ENCODE measurements around the gene MGAT4B.
A peak's percentile ranks its signal among the peaks of the same experiment; 100 is the strongest.

The MGAT4B gene

DNA sequence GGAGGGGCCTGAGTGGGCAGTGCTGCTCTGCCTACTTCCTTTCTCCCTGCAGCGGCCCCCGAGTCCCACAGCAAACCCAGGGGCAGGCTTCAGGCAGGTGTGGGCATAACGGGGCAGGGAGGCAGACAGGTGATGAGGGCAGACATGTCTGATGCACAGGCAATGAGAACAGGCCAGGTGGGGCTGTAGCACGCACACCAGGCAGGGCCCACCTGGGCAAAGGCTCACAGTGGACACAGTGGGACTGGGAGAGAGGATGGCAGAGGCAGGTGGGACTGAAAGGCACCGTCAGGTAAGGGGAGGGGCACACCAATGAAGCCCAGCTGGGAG lies 7.1 kb downstream of the MGAT4B start:
- H3K36me3 ChIP-seq (ENCODE audit: control insufficient read depth, insufficient read depth, low read length) = peaks cover 3% of the 10 kb centered on the region
- no CpG with 5 or more reads among the region's 5 CpGs for WGBS (ENCODE audit: extremely low coverage, insufficient coverage, low lambda C conversion rate)
- no peak overlapping the region for H3K18ac ChIP-seq (ENCODE audit: low read length)

DNA sequence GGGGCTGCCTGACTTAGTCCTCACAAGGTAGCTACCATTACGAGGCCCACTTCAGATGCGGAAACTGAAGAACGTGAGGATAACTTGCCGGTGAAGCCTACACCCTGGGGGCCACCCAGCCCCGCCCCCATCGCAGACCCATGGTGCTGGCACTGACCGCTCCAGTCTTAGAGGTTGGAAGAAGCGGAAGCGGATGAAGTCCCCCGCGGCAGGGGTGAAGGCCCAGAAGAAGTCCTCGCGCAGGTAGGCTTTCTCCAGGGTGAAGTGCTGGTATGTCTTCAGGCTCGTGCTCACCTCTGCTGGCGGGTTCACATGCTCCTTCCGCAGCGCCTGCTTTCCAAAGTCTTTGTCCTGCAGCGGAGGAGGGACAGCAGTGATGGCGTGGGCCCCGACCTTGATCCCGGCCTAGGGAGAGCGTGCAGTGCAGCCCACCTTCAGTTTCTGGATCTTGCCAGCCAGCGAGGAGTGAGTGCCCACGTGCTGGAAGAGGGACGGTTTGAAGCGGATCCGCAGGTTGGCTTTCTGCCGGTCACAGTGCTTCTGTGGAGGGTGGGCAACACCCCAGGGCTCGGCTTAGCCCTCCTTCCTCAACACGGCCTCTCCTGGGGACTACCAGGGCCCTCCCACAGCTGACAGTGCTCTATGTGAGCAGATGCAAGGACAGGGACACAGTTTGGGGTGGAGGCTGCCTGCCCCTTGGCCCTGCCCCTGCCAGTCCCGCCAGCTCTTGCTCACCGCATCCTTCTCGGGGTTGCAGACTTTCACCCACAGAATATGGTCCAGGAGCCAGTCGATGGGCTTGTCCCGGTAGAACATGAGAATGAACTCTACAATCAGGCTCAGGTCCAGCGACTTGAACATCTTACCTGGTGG lies 7.7 kb downstream of the MGAT4B start:
- H3K4ac ChIP-seq (ENCODE audit: low read depth, low read length) = no peak overlapping the region
- H2AK5ac ChIP-seq (ENCODE audit: low read length) = no peak overlapping the region
- no peaks in the 10 kb centered on the region for H3K4me1 ChIP-seq (ENCODE audit: control insufficient read depth, low read depth, low read length)
- H2BK5ac ChIP-seq (ENCODE audit: low read length) = no peak overlapping the region
- H3K9ac ChIP-seq (ENCODE audit: low read length) = no peak overlapping the region
- no peaks in the 10 kb centered on the region for H3K79me1 ChIP-seq (ENCODE audit: low read length)
- H3K27me3 ChIP-seq (ENCODE audit: insufficient read depth, low read length, poor library complexity) = no peaks in the 10 kb centered on the region
- DNase-seq = no peak
- H4K5ac ChIP-seq (ENCODE audit: low read length) = no peak overlapping the region
- H3K23ac ChIP-seq (ENCODE audit: low read length) = no peak overlapping the region
- H3K79me2 ChIP-seq (ENCODE audit: control insufficient read depth, insufficient read depth, low read length) = no peaks in the 10 kb centered on the region
- H3K18ac ChIP-seq (ENCODE audit: low read length) = no peak overlapping the region
- no peak overlapping the region for H3K4me3 ChIP-seq (ENCODE audit: low read length)
- no peak overlapping the region for H4K8ac ChIP-seq (ENCODE audit: low read depth, low read length)
- H3K56ac ChIP-seq (ENCODE audit: low read length) = no peak overlapping the region
- H3K27ac ChIP-seq (ENCODE audit: low read depth, low read length) = no peak overlapping the region
- peaks cover 3% of the 10 kb centered on the region for H3K36me3 ChIP-seq (ENCODE audit: control insufficient read depth, insufficient read depth, low read length)
- H3K4me2 ChIP-seq (ENCODE audit: low read length) = no peak overlapping the region
- H2BK15ac ChIP-seq (replicated peaks; ENCODE audit: low read depth) = no peak overlapping the region
- H2BK120ac ChIP-seq (ENCODE audit: low read depth, low read length) = no peak overlapping the region
- no CpG with 5 or more reads among the region's 36 CpGs for WGBS (ENCODE audit: extremely low coverage, insufficient coverage, low lambda C conversion rate)

More for the DNA sequence above, 7.1 kb downstream of the MGAT4B start:
- Histone ChIP-seq H2BK15ac (replicated peaks; ENCODE audit: low read depth) (no peak overlapping the region), H3K79me1 (ENCODE audit: low read length) (no peaks in the 10 kb centered on the region), H2AK5ac (ENCODE audit: low read length) (no peak overlapping the region), H3K4me1 (ENCODE audit: control insufficient read depth, low read depth, low read length) (no peaks in the 10 kb centered on the region), H3K4ac (ENCODE audit: low read depth, low read length) (no peak overlapping the region), H2BK5ac (ENCODE audit: low read length) (no peak overlapping the region), H3K4me2 (ENCODE audit: low read length) (no peak overlapping the region), H3K23ac (ENCODE audit: low read length) (no peak overlapping the region), H3K79me2 (ENCODE audit: control insufficient read depth, insufficient read depth, low read length) (no peaks in the 10 kb centered on the region), H3K56ac (ENCODE audit: low read length) (no peak overlapping the region), H2BK120ac (ENCODE audit: low read depth, low read length) (no peak overlapping the region), H3K27me3 (ENCODE audit: insufficient read depth, low read length, poor library complexity) (no peaks in the 10 kb centered on the region), H3K9ac (ENCODE audit: low read length) (no peak overlapping the region), H4K8ac (ENCODE audit: low read depth, low read length) (no peak overlapping the region), H3K4me3 (ENCODE audit: low read length) (no peak overlapping the region), H3K27ac (ENCODE audit: low read depth, low read length) (no peak overlapping the region), H4K5ac (ENCODE audit: low read length) (no peak overlapping the region)
- no peak for DNase-seq

DNA sequence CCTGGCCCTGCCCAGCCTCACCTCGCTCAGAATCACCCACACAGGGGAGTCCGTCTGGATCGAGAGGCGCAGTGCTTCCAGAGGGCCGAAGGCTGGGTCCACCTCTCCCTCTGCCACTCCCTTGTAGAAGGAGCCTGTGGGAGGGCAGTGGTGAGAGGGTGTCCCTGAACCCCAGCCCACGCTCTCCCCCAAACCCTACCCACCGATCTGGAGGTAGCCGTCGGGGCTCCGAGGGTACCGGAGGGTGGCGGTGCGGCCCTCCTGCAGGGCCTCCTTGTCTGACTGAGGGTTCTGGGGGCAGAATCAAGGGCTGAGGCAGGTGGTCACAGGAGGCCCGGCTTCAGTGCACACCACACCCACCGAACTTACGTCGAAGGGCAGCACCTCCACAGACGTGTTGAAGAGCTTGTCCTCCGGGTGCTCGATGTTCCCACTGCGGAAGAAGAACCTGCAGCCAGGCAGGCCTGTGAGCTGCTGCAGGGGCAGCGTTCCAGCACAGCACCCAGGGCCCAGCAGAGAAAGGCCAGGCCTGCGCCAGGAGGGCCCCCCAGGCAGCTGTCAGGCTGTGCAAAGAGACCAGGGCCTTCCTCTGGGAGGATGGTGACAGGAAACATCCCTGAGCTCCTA lies 8.4 kb downstream of the MGAT4B start:
- WGBS (ENCODE audit: extremely low coverage, insufficient coverage, low lambda C conversion rate) = no CpG with 5 or more reads among the region's 23 CpGs
- H3K4me3 ChIP-seq (ENCODE audit: low read length) = no peak overlapping the region

DNA sequence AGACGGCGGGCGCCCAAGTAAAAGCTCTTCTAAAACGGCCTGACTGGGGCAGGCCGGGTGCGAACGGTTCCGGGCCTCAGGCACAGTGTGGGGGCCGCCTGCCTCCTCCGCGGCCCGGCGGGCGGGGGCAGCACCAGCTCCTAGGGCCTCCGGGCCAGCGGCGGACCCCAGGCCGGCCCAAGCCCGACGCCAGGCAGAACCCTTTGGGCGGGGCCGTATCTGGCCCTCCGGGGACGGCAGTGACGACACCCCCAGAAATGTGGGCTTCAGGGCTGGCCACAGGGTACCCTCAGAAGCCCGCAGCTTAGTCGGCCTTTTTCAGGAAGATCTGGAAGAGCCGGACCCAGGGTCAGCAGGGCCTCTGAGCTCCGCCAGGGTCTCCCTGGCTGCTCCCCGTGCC lies 8.9 kb downstream of the MGAT4B start:
- Histone ChIP-seq H3K9ac (ENCODE audit: low read length) (no peak overlapping the region), H3K79me1 (ENCODE audit: low read length) (no peaks in the 10 kb centered on the region), H3K56ac (ENCODE audit: low read length) (no peak overlapping the region), H3K27ac (ENCODE audit: low read depth, low read length) (no peak overlapping the region), H3K18ac (ENCODE audit: low read length) (no peak overlapping the region), H3K4me1 (ENCODE audit: control insufficient read depth, low read depth, low read length) (no peaks in the 10 kb centered on the region), H3K36me3 (ENCODE audit: control insufficient read depth, insufficient read depth, low read length) (peaks cover 3% of the 10 kb centered on the region), H3K4me3 (ENCODE audit: low read length) (no peak overlapping the region), H2BK5ac (ENCODE audit: low read length) (no peak overlapping the region), H4K5ac (ENCODE audit: low read length) (no peak overlapping the region), H4K8ac (ENCODE audit: low read depth, low read length) (no peak overlapping the region), H3K23ac (ENCODE audit: low read length) (no peak overlapping the region), H2BK15ac (replicated peaks; ENCODE audit: low read depth) (no peak overlapping the region), H2AK5ac (ENCODE audit: low read length) (no peak overlapping the region), H3K27me3 (ENCODE audit: insufficient read depth, low read length, poor library complexity) (no peaks in the 10 kb centered on the region), H2BK120ac (ENCODE audit: low read depth, low read length) (no peak overlapping the region), H3K4ac (ENCODE audit: low read depth, low read length) (no peak overlapping the region), H3K4me2 (ENCODE audit: low read length) (no peak overlapping the region), H3K79me2 (ENCODE audit: control insufficient read depth, insufficient read depth, low read length) (no peaks in the 10 kb centered on the region)
- no CpG with 5 or more reads among the region's 30 CpGs for WGBS (ENCODE audit: extremely low coverage, insufficient coverage, low lambda C conversion rate)
- no peak for DNase-seq

More for the DNA sequence above, 8.4 kb downstream of the MGAT4B start:
- Histone ChIP-seq H3K4me2 (ENCODE audit: low read length) (no peak overlapping the region), H3K79me1 (ENCODE audit: low read length) (no peaks in the 10 kb centered on the region), H3K27ac (ENCODE audit: low read depth, low read length) (no peak overlapping the region), H3K4ac (ENCODE audit: low read depth, low read length) (no peak overlapping the region), H3K18ac (ENCODE audit: low read length) (no peak overlapping the region), H3K27me3 (ENCODE audit: insufficient read depth, low read length, poor library complexity) (no peaks in the 10 kb centered on the region), H3K9ac (ENCODE audit: low read length) (no peak overlapping the region), H4K8ac (ENCODE audit: low read depth, low read length) (no peak overlapping the region), H2BK15ac (replicated peaks; ENCODE audit: low read depth) (no peak overlapping the region), H2BK5ac (ENCODE audit: low read length) (no peak overlapping the region), H3K79me2 (ENCODE audit: control insufficient read depth, insufficient read depth, low read length) (no peaks in the 10 kb centered on the region), H4K5ac (ENCODE audit: low read length) (no peak overlapping the region), H3K4me1 (ENCODE audit: control insufficient read depth, low read depth, low read length) (no peaks in the 10 kb centered on the region), H2BK120ac (ENCODE audit: low read depth, low read length) (no peak overlapping the region), H2AK5ac (ENCODE audit: low read length) (no peak overlapping the region), H3K36me3 (ENCODE audit: control insufficient read depth, insufficient read depth, low read length) (peaks cover 3% of the 10 kb centered on the region), H3K56ac (ENCODE audit: low read length) (no peak overlapping the region), H3K23ac (ENCODE audit: low read length) (no peak overlapping the region)
- DNase-seq = no peak

DNA sequence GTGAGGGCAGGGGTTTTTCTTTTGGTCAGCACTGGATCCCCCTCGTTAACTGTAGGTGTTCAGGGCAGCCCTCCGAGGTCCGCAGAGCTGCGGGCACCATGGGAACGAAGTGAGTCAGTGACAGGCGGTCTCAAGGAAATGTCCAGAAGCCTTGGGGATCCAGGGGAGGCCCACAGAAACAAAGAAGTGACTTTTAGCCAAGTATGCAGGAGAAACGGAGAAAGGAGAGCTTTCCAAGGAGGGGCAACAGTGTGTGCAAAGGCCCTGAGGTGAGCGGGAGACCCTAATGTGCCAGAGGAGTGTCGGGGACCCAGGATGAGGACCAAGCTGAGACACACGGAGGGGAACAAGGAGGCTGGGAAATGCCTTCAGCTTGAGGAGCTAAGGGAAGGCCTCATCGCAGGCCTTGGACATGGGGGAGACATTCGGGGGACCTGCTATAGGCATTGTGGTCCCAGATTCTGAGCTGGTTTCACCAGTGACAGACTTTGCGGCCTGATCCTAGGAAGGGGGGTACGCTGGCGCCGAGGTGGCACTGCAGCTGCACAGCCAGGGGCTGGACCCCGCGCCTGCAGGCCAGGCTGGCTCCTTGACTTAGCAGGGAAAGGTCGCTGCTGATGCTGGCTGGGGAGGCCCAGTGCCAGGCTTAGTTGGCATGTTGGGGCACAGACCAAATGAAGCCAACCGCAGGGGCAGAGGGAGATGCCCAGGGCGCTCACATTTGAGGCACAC lies 9.6 kb downstream of the MGAT4B start:
- WGBS (ENCODE audit: extremely low coverage, insufficient coverage, low lambda C conversion rate) = no CpG with 5 or more reads among the region's 21 CpGs
- no peak for DNase-seq
- H3K79me2 ChIP-seq (ENCODE audit: control insufficient read depth, insufficient read depth, low read length) = no peaks in the 10 kb centered on the region
- H3K79me1 ChIP-seq (ENCODE audit: low read length) = no peaks in the 10 kb centered on the region
- H2BK5ac ChIP-seq (ENCODE audit: low read length) = no peak overlapping the region
- no peak overlapping the region for H3K4me3 ChIP-seq (ENCODE audit: low read length)
- H3K36me3 ChIP-seq (ENCODE audit: control insufficient read depth, insufficient read depth, low read length) = peaks cover 3% of the 10 kb centered on the region
- no peak overlapping the region for H2BK120ac ChIP-seq (ENCODE audit: low read depth, low read length)
- peak overlapping the region; percentile 61 for H3K4me2 ChIP-seq (ENCODE audit: low read length)
- H3K27me3 ChIP-seq (ENCODE audit: insufficient read depth, low read length, poor library complexity) = no peaks in the 10 kb centered on the region
- H3K23ac ChIP-seq (ENCODE audit: low read length) = no peak overlapping the region
- H3K4ac ChIP-seq (ENCODE audit: low read depth, low read length) = no peak overlapping the region
- H2BK15ac ChIP-seq (replicated peaks; ENCODE audit: low read depth) = no peak overlapping the region
- no peak overlapping the region for H3K27ac ChIP-seq (ENCODE audit: low read depth, low read length)
- no peak overlapping the region for H2AK5ac ChIP-seq (ENCODE audit: low read length)
- H3K18ac ChIP-seq (ENCODE audit: low read length) = no peak overlapping the region
- H4K8ac ChIP-seq (ENCODE audit: low read depth, low read length) = no peak overlapping the region
- H3K56ac ChIP-seq (ENCODE audit: low read length) = peak overlapping the region; percentile 85
- no peak overlapping the region for H4K5ac ChIP-seq (ENCODE audit: low read length)
- no peaks in the 10 kb centered on the region for H3K4me1 ChIP-seq (ENCODE audit: control insufficient read depth, low read depth, low read length)
- H3K9ac ChIP-seq (ENCODE audit: low read length) = peak overlapping the region; percentile 83
